ENCODE measurements around the gene KRTAP10-4. TPM values are rescaled to one million over a fixed set of nuclear protein-coding genes. Genes with fewer than 3 reads are reported as not detected.

KRTAP10-4 gene
- total and polyA plus RNA-seq, 2 donors (not counting 1 experiment from before 2014, with no cell fraction given): not detected

- Histone ChIP-seq H3K79me2 (ENCODE audit: control insufficient read depth, insufficient read depth, low read length) (no peaks in the 10 kb centered on the region), H3K27me3 (ENCODE audit: control insufficient read depth, insufficient read depth, low read length) (no peaks in the 10 kb centered on the region), H3K4me2 (ENCODE audit: extremely low read depth, insufficient read depth, low read length) (no peak overlapping the region), H3K27ac (ENCODE audit: insufficient read depth, low read length) (no peak overlapping the region), H3K9me3 (ENCODE audit: control insufficient read depth, insufficient read depth, low read depth, low read length) (no peaks in the 10 kb centered on the region), H4K20me1 (ENCODE audit: control insufficient read depth, extremely low read depth, insufficient read depth, low read length) (no peaks in the 10 kb centered on the region), H3K36me3 (ENCODE audit: control insufficient read depth, insufficient read depth, low read length) (no peaks in the 10 kb centered on the region), H3K4me3 (replicated peaks in 1 of 4; ENCODE audit: control extremely low read depth in 1 of 4, insufficient read depth in 1 of 4, low read depth in 3 of 4, low read length in 4 of 4) (no peak overlapping the region), H3K4me1 (ENCODE audit: control insufficient read depth, extremely low read depth, insufficient read depth, low read length) (no peaks in the 10 kb centered on the region), H3K9ac (ENCODE audit: insufficient read depth, low read length) (no peak overlapping the region), H2AFZ (ENCODE audit: low read length) (no peak overlapping the region)
- no peak for DNase-seq (ENCODE audit: low read depth in 2 of 2)
- no peak for TF ChIP-seq EZH2 (IDR thresholded peaks at IDR 0.05; ENCODE audit: low read length, missing control alignments)
- no peak for TF ChIP-seq CTCF (conservative IDR thresholded peaks at IDR 0.05 in 1 of 2, IDR thresholded peaks at IDR 0.05 in 1 of 2; ENCODE audit: low read depth in 1 of 2, low read length in 2 of 2)
Observed at GRCh38 chr21:44576025-44576420, 2.5 kb downstream of the KRTAP10-4 start.

GRCh38 chr21:44578371-44579055 is 5.0 kb downstream of the KRTAP10-4 start:
- TF ChIP-seq EZH2 (IDR thresholded peaks at IDR 0.05; ENCODE audit: low read length, missing control alignments) (no peak), CTCF (conservative IDR thresholded peaks at IDR 0.05 in 1 of 2, IDR thresholded peaks at IDR 0.05 in 1 of 2; ENCODE audit: low read depth in 1 of 2, low read length in 2 of 2) (no peak)
- no peaks in the 10 kb centered on the region for H3K4me1 ChIP-seq (ENCODE audit: control insufficient read depth, extremely low read depth, insufficient read depth, low read length)

GRCh38 chr21:44579056-44579832 is 5.7 kb downstream of the KRTAP10-4 start:
- Histone ChIP-seq H3K27me3 (ENCODE audit: control insufficient read depth, insufficient read depth, low read length) (no peaks in the 10 kb centered on the region), H2AFZ (ENCODE audit: low read length) (no peak overlapping the region), H3K4me2 (ENCODE audit: extremely low read depth, insufficient read depth, low read length) (no peak overlapping the region), H3K27ac (ENCODE audit: insufficient read depth, low read length) (no peak overlapping the region), H3K79me2 (ENCODE audit: control insufficient read depth, insufficient read depth, low read length) (no peaks in the 10 kb centered on the region), H4K20me1 (ENCODE audit: control insufficient read depth, extremely low read depth, insufficient read depth, low read length) (no peaks in the 10 kb centered on the region), H3K36me3 (ENCODE audit: control insufficient read depth, insufficient read depth, low read length) (no peaks in the 10 kb centered on the region), H3K4me3 (replicated peaks in 1 of 4; ENCODE audit: control extremely low read depth in 1 of 4, insufficient read depth in 1 of 4, low read depth in 3 of 4, low read length in 4 of 4) (no peak overlapping the region), H3K4me1 (ENCODE audit: control insufficient read depth, extremely low read depth, insufficient read depth, low read length) (no peaks in the 10 kb centered on the region), H3K9me3 (ENCODE audit: control insufficient read depth, insufficient read depth, low read depth, low read length) (no peaks in the 10 kb centered on the region), H3K9ac (ENCODE audit: insufficient read depth, low read length) (no peak overlapping the region)
- no peak for DNase-seq (ENCODE audit: low read depth in 2 of 2)
- TF ChIP-seq CTCF (conservative IDR thresholded peaks at IDR 0.05 in 1 of 2, IDR thresholded peaks at IDR 0.05 in 1 of 2; ENCODE audit: low read depth in 1 of 2, low read length in 2 of 2): no peak
- no peak for TF ChIP-seq EZH2 (IDR thresholded peaks at IDR 0.05; ENCODE audit: low read length, missing control alignments)

More at GRCh38 chr21:44578371-44579055, 5.0 kb downstream of the KRTAP10-4 start:
- H3K79me2 ChIP-seq (ENCODE audit: control insufficient read depth, insufficient read depth, low read length): no peaks in the 10 kb centered on the region
- H3K9ac ChIP-seq (ENCODE audit: insufficient read depth, low read length): no peak overlapping the region
- no peak overlapping the region for H3K4me3 ChIP-seq (replicated peaks in 1 of 4; ENCODE audit: control extremely low read depth in 1 of 4, insufficient read depth in 1 of 4, low read depth in 3 of 4, low read length in 4 of 4)
- no peaks in the 10 kb centered on the region for H3K9me3 ChIP-seq (ENCODE audit: control insufficient read depth, insufficient read depth, low read depth, low read length)
- H3K36me3 ChIP-seq (ENCODE audit: control insufficient read depth, insufficient read depth, low read length): no peaks in the 10 kb centered on the region
- H2AFZ ChIP-seq (ENCODE audit: low read length): no peak overlapping the region
- no peaks in the 10 kb centered on the region for H3K27me3 ChIP-seq (ENCODE audit: control insufficient read depth, insufficient read depth, low read length)
- no peak for DNase-seq (ENCODE audit: low read depth in 2 of 2)
- H3K4me2 ChIP-seq (ENCODE audit: extremely low read depth, insufficient read depth, low read length): no peak overlapping the region
- H3K27ac ChIP-seq (ENCODE audit: insufficient read depth, low read length): no peak overlapping the region
- no peaks in the 10 kb centered on the region for H4K20me1 ChIP-seq (ENCODE audit: control insufficient read depth, extremely low read depth, insufficient read depth, low read length)
